Lower leg skin (tissue), 4 donors: ENCODE measurements around the gene CTBP1. TPM values are rescaled to one million over a fixed set of nuclear protein-coding genes. Genes with fewer than 3 reads are reported as not detected.
A peak's percentile ranks its signal among the peaks of the same experiment; 100 is the strongest.

Source experiments
- DNase-seq, 2 donors: peaks; one replicate each; pipeline ENCODE4 v3.0.0-alpha.2; 2019; ENCODE audit warnings: low spot score in 2 of 2
- H3K4me3 ChIP-seq: fragments of 200-600 bp; sonication (generic); 2 replicates; pipeline ENCODE4 v1.5.1; 2017; ENCODE audit warnings: mild to moderate bottlenecking, low read depth; ENCODE audit not compliant: poor library complexity, severe bottlenecking
- POLR2A ChIP-seq, 2 donors: fragments of 450-650 bp; IDR thresholded peaks; one replicate each; pipeline ENCODE4 v1.6.1; 2016 to 2017; ENCODE audit warnings: antibody characterized with exemption in 2 of 2, mild to moderate bottlenecking in 1 of 2, moderate library complexity in 1 of 2
- WGBS, 2 donors: methylation state at CpG; one replicate each; pipeline ENCODE4 v1.1.5; 2018; 5-methylcytosine and 5-hydroxymethylcytosine counted together
- intact Hi-C: fragments of 100-400 bp; cut with DNase I; formaldehyde crosslinking; loops from one replicate; pipeline ENCODE4 v1.15.0; 2023; ENCODE audit warnings: low total_unique reads
- total RNA-seq, 4 donors: library from RNA; depleted of rRNA; stranded (reverse); fragments of >200 nt; gene quantifications; one replicate each; pipeline ENCODE4 v1.1.0, GENCODE V29; 2016
- TF ChIP-seq, protein P1 (sequence below), 3 donors: fragments of 450-650 bp; IDR thresholded peaks; one replicate each; pipeline ENCODE4 v1.5.1; 2016; ENCODE audit warnings: antibody characterized with exemption in 3 of 3, mild to moderate bottlenecking in 3 of 3, moderate library complexity in 2 of 3

Gene CTBP1
- total RNA-seq, result 100 to 1,000 TPM; 124 to 195 (median 148) TPM

GRCh38 chr4:1248245-1249147 is at the start of gene CTBP1:
CTBP1 (minus strand) TSS chr4:1249130; CDS start chr4:1241331, 7,799 bp downstream.
- intact Hi-C loops, result loop anchor here (5.0 kb wide), 1 partner anchor 99 kb away; the partner anchor contains the start of gene UVSSA
- TF ChIP-seq, protein P1, sequence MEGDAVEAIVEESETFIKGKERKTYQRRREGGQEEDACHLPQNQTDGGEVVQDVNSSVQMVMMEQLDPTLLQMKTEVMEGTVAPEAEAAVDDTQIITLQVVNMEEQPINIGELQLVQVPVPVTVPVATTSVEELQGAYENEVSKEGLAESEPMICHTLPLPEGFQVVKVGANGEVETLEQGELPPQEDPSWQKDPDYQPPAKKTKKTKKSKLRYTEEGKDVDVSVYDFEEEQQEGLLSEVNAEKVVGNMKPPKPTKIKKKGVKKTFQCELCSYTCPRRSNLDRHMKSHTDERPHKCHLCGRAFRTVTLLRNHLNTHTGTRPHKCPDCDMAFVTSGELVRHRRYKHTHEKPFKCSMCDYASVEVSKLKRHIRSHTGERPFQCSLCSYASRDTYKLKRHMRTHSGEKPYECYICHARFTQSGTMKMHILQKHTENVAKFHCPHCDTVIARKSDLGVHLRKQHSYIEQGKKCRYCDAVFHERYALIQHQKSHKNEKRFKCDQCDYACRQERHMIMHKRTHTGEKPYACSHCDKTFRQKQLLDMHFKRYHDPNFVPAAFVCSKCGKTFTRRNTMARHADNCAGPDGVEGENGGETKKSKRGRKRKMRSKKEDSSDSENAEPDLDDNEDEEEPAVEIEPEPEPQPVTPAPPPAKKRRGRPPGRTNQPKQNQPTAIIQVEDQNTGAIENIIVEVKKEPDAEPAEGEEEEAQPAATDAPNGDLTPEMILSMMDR (IDR thresholded peaks at IDR 0.05), result no peak
- peak in 1 of 2 donors; percentile 49 for TF ChIP-seq POLR2A (IDR thresholded peaks at IDR 0.05)
- 0% methylated on average over 32 of the region's 163 CpGs for WGBS, 2 donors
- peak within 1 kb of the TSS; percentile 83 for H3K4me3 ChIP-seq
- DNase-seq, result peak; percentile 66 to 93

DNA sequence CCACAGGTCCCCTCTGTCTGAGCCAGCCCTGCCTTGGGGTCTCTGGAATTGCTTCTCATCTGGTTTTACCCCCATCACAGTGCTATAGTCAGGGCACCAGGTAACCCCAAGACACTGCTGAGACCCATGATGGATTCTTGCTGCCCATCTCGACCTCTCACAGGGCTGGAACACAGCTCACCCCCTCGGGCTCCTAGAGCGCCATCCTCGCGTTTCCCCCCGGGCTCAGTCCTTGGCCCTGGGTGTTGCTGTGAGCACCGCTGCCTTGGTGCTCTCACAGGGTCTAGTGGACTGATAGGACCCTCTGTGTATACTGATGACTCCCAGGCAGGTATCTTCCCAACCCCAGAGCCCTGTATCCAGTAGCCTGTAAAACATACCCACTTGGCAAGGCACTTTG is 49.5 kb upstream of the CTBP1 start:
- TF ChIP-seq, protein P1 (IDR thresholded peaks at IDR 0.05), result no peak
- TF ChIP-seq POLR2A (IDR thresholded peaks at IDR 0.05), result no peak
- H3K4me3 ChIP-seq, result no peak overlapping the region
- WGBS, 2 donors, result 96 to 97% methylated on average over 7 of the region's 7 CpGs
- intact Hi-C loops, result no loop called here
- DNase-seq, result no peak

DNA sequence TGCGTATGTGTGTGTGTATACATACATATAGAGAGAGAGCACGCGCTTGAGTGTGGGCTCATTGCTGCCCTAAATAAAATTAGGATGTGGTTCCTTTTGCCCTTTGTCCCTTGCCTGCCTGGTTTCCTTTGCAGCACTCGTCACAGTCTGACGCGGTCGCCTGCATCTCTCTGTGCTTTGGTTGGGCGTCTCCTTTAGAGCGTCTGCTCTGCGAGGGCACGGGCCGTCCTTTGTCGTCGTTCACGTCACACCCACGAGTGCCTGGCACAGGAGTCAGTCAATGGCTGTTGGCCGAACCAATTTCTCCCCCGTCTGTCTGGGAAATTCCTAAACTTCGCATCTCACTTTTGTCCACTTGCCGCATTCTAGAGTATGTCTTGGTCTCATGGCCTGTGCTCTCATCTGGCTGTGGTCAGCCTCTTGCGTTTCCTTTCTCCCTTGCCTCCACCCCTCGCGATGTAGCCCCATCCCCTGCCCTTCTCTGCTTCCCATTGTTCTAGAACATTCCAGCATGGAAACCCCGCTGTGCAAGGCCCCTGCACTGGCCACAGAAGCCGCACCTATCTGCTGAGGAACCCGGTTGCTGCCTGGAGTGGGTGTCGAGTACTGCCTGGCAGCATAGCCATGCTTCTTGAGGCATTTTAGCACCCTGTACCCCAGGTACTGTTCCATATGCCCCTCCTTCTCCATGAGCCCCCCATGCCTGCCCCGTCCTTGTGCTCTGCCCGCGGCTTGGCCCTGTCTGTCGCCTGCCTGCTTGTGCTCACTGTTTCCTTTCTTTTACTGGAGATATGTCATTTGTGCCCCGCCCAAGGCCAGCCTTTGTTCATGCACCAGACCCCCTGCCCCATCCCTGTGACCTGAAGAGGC is 48.8 kb upstream of the CTBP1 start:
- TF ChIP-seq POLR2A (IDR thresholded peaks at IDR 0.05), result no peak
- TF ChIP-seq, protein P1 (IDR thresholded peaks at IDR 0.05), result no peak
- intact Hi-C loops, result no loop called here
- H3K4me3 ChIP-seq, result no peak overlapping the region
- 78 to 88% methylated on average over 32 of the region's 32 CpGs for WGBS, 2 donors
- DNase-seq, result peak in 1 of 2 donors; percentile 74

GRCh38 chr4:1297023-1297395 is 48.1 kb upstream of the CTBP1 start:
- intact Hi-C loops, result no loop called here
- 72 to 81% methylated on average over 22 of the region's 22 CpGs for WGBS, 2 donors
- TF ChIP-seq, protein P1 (IDR thresholded peaks at IDR 0.05), result no peak
- TF ChIP-seq POLR2A (IDR thresholded peaks at IDR 0.05), result no peak
- H3K4me3 ChIP-seq, result no peak overlapping the region
- DNase-seq, result peak in 1 of 2 donors; percentile 72

- no peak overlapping the region for H3K4me3 ChIP-seq
- TF ChIP-seq, protein P1 (IDR thresholded peaks at IDR 0.05), result no peak
- TF ChIP-seq POLR2A (IDR thresholded peaks at IDR 0.05), result no peak
- peak in 1 of 2 donors; percentile 76 for DNase-seq
- WGBS, 2 donors, result 62 to 63% methylated on average over 16 to 17 of the region's 18 CpGs
- intact Hi-C loops, result no loop called here
These were observed 47.5 kb upstream of the CTBP1 start for GRCh38 chr4:1296324-1297022.
